Activated naive CD4-positive, alpha-beta T cell treated with anti-CD3 and anti-CD28 coated beads, Interleukin-2, amount 10 ng/mL, durations not matched to agents 7 days and 5 days (primary cell): Measurements from ENCODE around the gene PPM1G.

Source experiments
- CTCF ChIA-PET: fragments of 350-600 bp; sonication (Branson Sonifier 250); formaldehyde crosslinking; loops from one replicate; lab custom pipeline; 2021; ENCODE audit warnings: antibody characterized with exemption; lab: Charles Lee
- DNase-seq: peaks from one replicate; pipeline ENCODE4 v3.0.0-alpha.2; 2020
- H3K27ac Mint-ChIP-seq: one replicate; pipeline ENCODE4 v1.8.0; 2021; ENCODE audit warnings: mild to moderate bottlenecking, moderate library complexity, mixed read lengths
- H3K27me3 Mint-ChIP-seq: one replicate; pipeline ENCODE4 v1.8.0; 2021; ENCODE audit warnings: mild to moderate bottlenecking, mixed read lengths
- H3K36me3 Mint-ChIP-seq: one replicate; pipeline ENCODE4 v1.8.0; 2021; ENCODE audit warnings: mixed read lengths
- H3K4me1 Mint-ChIP-seq: one replicate; pipeline ENCODE4 v1.8.0; 2021; ENCODE audit warnings: mixed read lengths
- H3K4me3 Mint-ChIP-seq: one replicate; pipeline ENCODE4 v1.8.0; 2021; ENCODE audit warnings: mild to moderate bottlenecking, moderate library complexity, mixed read lengths
- H3K9me3 Mint-ChIP-seq: one replicate; pipeline ENCODE4 v1.8.0; 2021; ENCODE audit warnings: mixed read lengths

PPM1G gene

DNA sequence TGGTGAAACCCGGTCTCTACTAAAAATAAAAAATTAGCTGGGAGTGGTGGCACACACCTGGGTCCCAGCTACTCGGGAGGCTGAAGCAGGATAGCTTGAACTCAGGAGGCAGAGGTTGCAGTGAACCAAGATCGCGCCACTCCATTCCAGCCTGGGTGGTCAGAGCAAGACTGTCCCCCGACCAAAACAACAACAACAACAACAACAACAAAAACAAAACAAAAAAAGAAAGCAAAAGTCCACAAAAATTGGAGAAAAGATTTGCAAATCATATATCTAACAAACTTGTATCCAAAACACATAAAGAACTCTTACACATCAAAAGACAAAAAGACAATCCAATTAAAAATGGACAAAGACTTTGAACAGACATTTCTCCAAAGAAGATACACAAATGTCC is 10.4 kb downstream of the PPM1G start:
- H3K9me3 Mint-ChIP-seq: no peaks in the 10 kb centered on the region
- H3K4me1 Mint-ChIP-seq: peaks cover 32% of the 10 kb centered on the region
- no peak overlapping the region for H3K4me3 Mint-ChIP-seq
- DNase-seq: no peak
- no peaks in the 10 kb centered on the region for H3K27me3 Mint-ChIP-seq
- CTCF ChIA-PET: interaction anchor here (0.6 kb wide), 1 partner anchor 30 kb away, joined by 3 read pairs; the partner anchor contains the start of gene NRBP1
- H3K36me3 Mint-ChIP-seq: peaks cover 30% of the 10 kb centered on the region
- no peak overlapping the region for H3K27ac Mint-ChIP-seq

- H3K36me3 Mint-ChIP-seq: peaks cover 26% of the 10 kb centered on the region
- no peaks in the 10 kb centered on the region for H3K9me3 Mint-ChIP-seq
- H3K4me1 Mint-ChIP-seq: peaks cover 27% of the 10 kb centered on the region
- H3K4me3 Mint-ChIP-seq: no peak overlapping the region
- H3K27ac Mint-ChIP-seq: no peak overlapping the region
- no peaks in the 10 kb centered on the region for H3K27me3 Mint-ChIP-seq
- DNase-seq: no peak
- CTCF ChIA-PET: no interaction called here
Measured at GRCh38 chr2:27393225-27393624, 16.2 kb downstream of the PPM1G start.

DNA sequence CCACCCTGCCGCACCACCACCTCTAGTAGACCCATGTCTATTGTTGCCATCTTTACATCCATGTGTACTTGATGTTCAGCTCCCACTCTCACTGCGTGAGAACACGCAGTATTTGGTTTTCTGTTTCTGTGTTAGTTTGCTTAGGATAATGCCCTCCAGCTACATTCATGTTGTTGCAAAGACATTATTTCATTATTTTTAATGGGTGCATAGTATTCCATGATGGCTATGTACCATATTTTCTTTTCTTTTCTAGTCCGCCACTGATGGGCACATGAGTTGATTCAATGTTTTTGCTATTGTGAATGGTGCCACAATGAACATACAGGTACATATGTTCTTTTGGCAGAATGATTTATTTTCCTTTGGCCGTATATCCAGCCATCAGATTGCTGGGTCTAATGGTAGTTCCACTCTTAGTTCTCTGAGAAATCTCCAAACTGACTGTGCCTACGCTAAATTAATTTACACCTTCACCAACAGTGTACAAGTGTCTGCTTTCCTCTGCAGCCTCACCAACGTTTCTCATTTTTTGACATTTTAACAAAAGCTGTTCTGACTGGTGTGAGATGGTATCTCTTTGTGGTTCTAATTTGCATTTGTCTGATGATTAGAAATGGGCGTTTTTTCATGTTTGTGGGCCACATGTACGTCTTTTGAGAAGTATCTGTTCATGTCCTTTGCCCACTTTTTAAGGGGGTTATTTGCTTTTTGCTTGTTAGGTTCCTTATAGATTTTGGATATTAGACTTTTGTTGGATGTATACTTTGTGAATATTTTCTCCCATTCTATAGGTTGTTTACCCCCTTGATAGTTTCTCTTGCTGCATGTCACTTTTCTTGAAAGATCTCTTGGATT is 18.3 kb downstream of the PPM1G start:
- no peak for DNase-seq
- Mint-ChIP-seq H3K36me3 (peaks cover 27% of the 10 kb centered on the region), H3K27me3 (no peaks in the 10 kb centered on the region), H3K4me3 (peak overlapping the region; percentile 43), H3K4me1 (peaks cover 24% of the 10 kb centered on the region), H3K9me3 (no peaks in the 10 kb centered on the region), H3K27ac (peak overlapping the region; percentile 92)
- CTCF ChIA-PET: no interaction called here

GRCh38 chr2:27381577-27382181 is 27.7 kb downstream of the PPM1G start:
- CTCF ChIA-PET: interaction anchor here (1.4 kb wide), 1 partner anchor 48 kb away, joined by 4 read pairs; no protein-coding TSS in a partner anchor
- DNase-seq: no peak

GRCh38 chr2:27380626-27381545 is 28.5 kb downstream of the PPM1G start, which contains the start of gene ZNF513:
Gene ZNF513, minus strand, starts transcription at chr2:27380734. Its CDS starts 208 bp downstream, at chr2:27380526.
- H3K4me3 Mint-ChIP-seq: peak within 1 kb of the TSS; percentile 86
- H3K36me3 Mint-ChIP-seq: peaks cover 57% of the 10 kb centered on the region

More at GRCh38 chr2:27381577-27382181, 27.7 kb downstream of the PPM1G start:
- Mint-ChIP-seq H3K9me3 (no peaks in the 10 kb centered on the region), H3K36me3 (peaks cover 51% of the 10 kb centered on the region), H3K4me1 (peaks cover 33% of the 10 kb centered on the region), H3K27me3 (no peaks in the 10 kb centered on the region), H3K27ac (peak overlapping the region; percentile 93), H3K4me3 (peak overlapping the region; percentile 86)

GRCh38 chr2:27379836-27380625 is 29.4 kb downstream of the PPM1G start:
- peaks cover 57% of the 10 kb centered on the region for H3K36me3 Mint-ChIP-seq
- H3K27me3 Mint-ChIP-seq: no peaks in the 10 kb centered on the region
- peak overlapping the region; percentile 86 for H3K4me3 Mint-ChIP-seq
- CTCF ChIA-PET: interaction anchor here (1.0 to 2.0 kb wide), 4 partner anchors 10 to 303 kb away, joined by 3 to 14 read pairs (median 6); partner anchors contain the start of genes EIF2B4, PPM1G and SNX17
- no peaks in the 10 kb centered on the region for H3K9me3 Mint-ChIP-seq
- peak overlapping the region; percentile 93 for H3K27ac Mint-ChIP-seq
- H3K4me1 Mint-ChIP-seq: peaks cover 33% of the 10 kb centered on the region
- DNase-seq: peak; percentile 79

More at GRCh38 chr2:27380626-27381545, 28.5 kb downstream of the PPM1G start, which contains the start of gene ZNF513:
- Mint-ChIP-seq H3K27me3 (no peaks in the 10 kb centered on the region), H3K27ac (peak within 1 kb of the TSS; percentile 93), H3K4me1 (peaks cover 33% of the 10 kb centered on the region), H3K9me3 (no peaks in the 10 kb centered on the region)
- DNase-seq: peak; percentile 94
- CTCF ChIA-PET: interaction anchor here (1.4 to 2.0 kb wide), 3 partner anchors 10 to 49 kb away, joined by 3 to 14 read pairs (median 4); partner anchors contain the start of genes EIF2B4, PPM1G and SNX17

- no peak for DNase-seq
- Mint-ChIP-seq H3K4me1 (peaks cover 38% of the 10 kb centered on the region), H3K27me3 (no peaks in the 10 kb centered on the region), H3K9me3 (no peaks in the 10 kb centered on the region), H3K27ac (peak overlapping the region; percentile 93), H3K4me3 (peak overlapping the region; percentile 86), H3K36me3 (peaks cover 59% of the 10 kb centered on the region)
- CTCF ChIA-PET: interaction anchor here (1.0 to 2.0 kb wide), 3 partner anchors 9 to 304 kb away, joined by 6 to 14 read pairs (median 7); partner anchors contain the start of genes EIF2B4 and SNX17
Measured at GRCh38 chr2:27379383-27379835, 30.0 kb downstream of the PPM1G start.

GRCh38 chr2:27378809-27379290 is 30.5 kb downstream of the PPM1G start:
- Mint-ChIP-seq H3K27me3 (no peaks in the 10 kb centered on the region), H3K27ac (peak overlapping the region; percentile 93), H3K4me3 (peak overlapping the region; percentile 86), H3K9me3 (no peaks in the 10 kb centered on the region), H3K4me1 (peaks cover 38% of the 10 kb centered on the region), H3K36me3 (peaks cover 56% of the 10 kb centered on the region)
- no peak for DNase-seq
- CTCF ChIA-PET: interaction anchor here (1.3 kb wide), 1 partner anchor 304 kb away, joined by 7 read pairs; no protein-coding TSS in a partner anchor

DNA sequence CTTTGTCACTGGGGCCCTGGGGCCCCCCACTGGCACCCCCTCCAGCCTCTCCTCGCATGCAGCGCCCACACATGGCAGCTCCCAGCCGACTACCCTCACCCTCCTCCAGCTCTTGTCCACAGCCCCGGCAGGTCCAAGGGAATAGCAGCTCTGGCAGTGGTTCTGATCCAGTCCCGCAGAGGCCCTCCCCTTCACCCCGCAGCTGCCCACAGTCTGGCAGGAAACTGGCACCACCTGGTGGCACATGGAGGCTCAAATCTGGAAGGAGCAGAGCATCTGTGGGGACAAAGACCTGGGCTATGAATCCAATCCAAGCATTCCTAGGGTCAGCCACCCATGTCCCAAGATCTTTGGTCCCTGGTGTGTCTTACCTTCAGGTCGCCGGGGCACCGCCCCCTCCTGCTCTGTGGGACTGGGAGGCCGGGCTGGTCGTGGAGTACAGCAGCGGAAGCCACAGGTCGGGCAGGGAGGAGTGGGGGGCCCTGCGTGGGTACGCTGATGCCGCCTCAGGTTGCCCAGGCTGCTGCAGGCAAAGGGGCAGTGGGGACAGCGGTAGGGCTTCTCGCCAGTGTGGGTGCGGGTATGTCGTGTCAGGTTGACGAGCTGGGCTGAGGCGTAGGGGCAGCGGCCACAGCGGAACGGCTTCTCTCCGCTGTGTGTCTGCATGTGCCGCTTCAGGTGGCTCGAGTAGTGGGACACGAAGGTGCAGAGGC is 31.1 kb downstream of the PPM1G start:
- Mint-ChIP-seq H3K4me3 (no peak overlapping the region), H3K9me3 (no peaks in the 10 kb centered on the region), H3K4me1 (peaks cover 43% of the 10 kb centered on the region), H3K27ac (no peak overlapping the region), H3K27me3 (no peaks in the 10 kb centered on the region), H3K36me3 (peaks cover 55% of the 10 kb centered on the region)
- CTCF ChIA-PET: no interaction called here
- no peak for DNase-seq

DNA sequence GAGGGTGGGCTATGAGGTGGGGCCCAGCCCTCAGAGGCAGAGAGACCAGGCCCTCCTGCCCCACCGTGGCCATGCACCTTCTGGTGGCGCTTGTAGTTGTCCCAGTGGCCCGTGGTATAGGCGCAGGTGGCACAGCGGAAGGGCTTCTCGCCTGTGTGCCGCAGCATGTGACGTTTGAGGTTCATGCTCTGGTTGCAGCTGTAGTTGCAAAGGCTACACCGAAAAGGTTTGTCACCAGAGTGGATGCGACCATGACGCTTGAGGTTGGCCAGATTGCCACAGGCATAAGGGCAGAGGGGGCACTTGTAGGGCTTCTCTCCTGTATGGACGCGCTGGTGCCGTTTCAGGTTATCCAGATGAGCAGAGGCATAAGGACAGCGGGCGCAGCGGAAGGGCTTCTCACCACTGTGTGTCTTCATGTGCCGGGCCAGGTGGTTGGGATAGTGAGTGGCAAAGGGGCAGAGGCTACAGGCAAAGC is 31.7 kb downstream of the PPM1G start:
- Mint-ChIP-seq H3K36me3 (peaks cover 59% of the 10 kb centered on the region), H3K4me3 (no peak overlapping the region), H3K4me1 (peaks cover 49% of the 10 kb centered on the region), H3K9me3 (no peaks in the 10 kb centered on the region), H3K27me3 (no peaks in the 10 kb centered on the region), H3K27ac (no peak overlapping the region)
- CTCF ChIA-PET: no interaction called here
- DNase-seq: no peak

- CTCF ChIA-PET: interaction anchor here (0.6 kb wide), 1 partner anchor 32 kb away, joined by 3 read pairs; no protein-coding TSS in a partner anchor
- Mint-ChIP-seq H3K27me3 (no peaks in the 10 kb centered on the region), H3K4me1 (peaks cover 55% of the 10 kb centered on the region), H3K27ac (peak overlapping the region; percentile 63), H3K9me3 (no peaks in the 10 kb centered on the region), H3K36me3 (peaks cover 60% of the 10 kb centered on the region), H3K4me3 (no peak overlapping the region)
- DNase-seq: no peak
Measured at GRCh38 chr2:27376866-27377617, 32.3 kb downstream of the PPM1G start.
